Sigmoid colon (tissue), 7 donors: ENCODE measurements around the gene DOK5. TPM values are rescaled to one million over a fixed set of nuclear protein-coding genes. Genes with fewer than 3 reads are reported as not detected.

Source experiments
- DNase-seq: peaks from one replicate; pipeline ENCODE4 v3.0.0-alpha.2; 2019
- H3K27ac ChIP-seq, 4 donors: fragments of 200-600 bp; sonication (generic); one replicate each; pipeline ENCODE4 v1.5.1; 2016 to 2019; ENCODE audit warnings: mild to moderate bottlenecking in 1 of 4
- H3K27me3 ChIP-seq, 3 donors: fragments of 200-600 bp; sonication (generic); one replicate each; pipeline ENCODE4 v1.5.1; 2019; ENCODE audit warnings: mild to moderate bottlenecking in 1 of 3
- H3K36me3 ChIP-seq, 4 donors: fragments of 200-600 bp; sonication (generic); one replicate each; pipeline ENCODE4 v1.5.1; 2016 to 2019
- H3K4me1 ChIP-seq, 4 donors: fragments of 200-600 bp; sonication (generic); one replicate each; pipeline ENCODE4 v1.5.1; 2017 to 2019
- H3K4me3 ChIP-seq, 4 donors: fragments of 200-600 bp; sonication (generic); one replicate each; pipeline ENCODE4 v1.5.1; 2017 to 2019; ENCODE audit warnings: mild to moderate bottlenecking in 2 of 4, moderate library complexity in 1 of 4
- H3K9me3 ChIP-seq, 4 donors: fragments of 200-600 bp in 3 of 4; sonication (generic) in 3 of 4; one replicate each; pipeline versions ENCODE4 v1.5.1 to v1.6.1; 2013 to 2019
- EP300 ChIP-seq, 4 donors: sonication (generic); formaldehyde crosslinking; IDR thresholded peaks; one replicate each; pipeline ENCODE4 v1.6.1; 2017; ENCODE audit warnings: antibody characterized with exemption in 4 of 4
- POLR2A ChIP-seq, 2 donors: fragments of 450-650 bp; IDR thresholded peaks; one replicate each; pipeline ENCODE4 v1.6.1; 2016; ENCODE audit warnings: antibody characterized with exemption in 2 of 2, mild to moderate bottlenecking in 2 of 2, moderate library complexity in 2 of 2
- POLR2AphosphoS5 ChIP-seq, 4 donors: sonication (generic); formaldehyde crosslinking; IDR thresholded peaks; one replicate each; pipeline ENCODE4 v1.6.1; 2017; ENCODE audit warnings: antibody characterized with exemption in 4 of 4
- WGBS, 2 donors: extraction: QIAGEN DNeasy Blood & Tissue Kit; methylation state at CpG; one replicate each; pipeline ENCODE4 v1.1.7; 2013; 5-methylcytosine and 5-hydroxymethylcytosine counted together
- intact Hi-C: fragments of 100-400 bp; cut with DNase I; formaldehyde crosslinking; loops from one replicate; pipeline ENCODE4 v1.15.1; 2023
- polyA plus RNA-seq, 3 donors: library from polyadenylated mRNA; stranded (reverse); fragments of 200-250 nt; gene quantifications; one replicate each; pipeline ENCODE4 v1.2.3, GENCODE V29; 2013
- total RNA-seq, 4 donors: library from RNA; depleted of rRNA; stranded (reverse); fragments of >200 nt; gene quantifications; one replicate each; pipeline ENCODE4 v1.1.0, GENCODE V29; 2016
- TF ChIP-seq, protein P1 (sequence below), 4 experiments: fragments of 450-650 bp in 3 of 4; fragments of 200-600 bp in 1 of 4; IDR thresholded peaks; one replicate each; pipeline ENCODE4 v1.5.1; 2016 to 2019; ENCODE audit warnings: antibody characterized with exemption in 4 of 4, mild to moderate bottlenecking in 3 of 4, moderate library complexity in 2 of 4
- donor health status: healthy with polysubstance abuse.
- donor health status: Bipolar disorder and iron deficiency.
- donor health status: healthy.

DOK5 gene
- total and polyA plus RNA-seq, 7 donors, result 0.32 to 5.0 (median 1.7) TPM; not detected in 1

DNA sequence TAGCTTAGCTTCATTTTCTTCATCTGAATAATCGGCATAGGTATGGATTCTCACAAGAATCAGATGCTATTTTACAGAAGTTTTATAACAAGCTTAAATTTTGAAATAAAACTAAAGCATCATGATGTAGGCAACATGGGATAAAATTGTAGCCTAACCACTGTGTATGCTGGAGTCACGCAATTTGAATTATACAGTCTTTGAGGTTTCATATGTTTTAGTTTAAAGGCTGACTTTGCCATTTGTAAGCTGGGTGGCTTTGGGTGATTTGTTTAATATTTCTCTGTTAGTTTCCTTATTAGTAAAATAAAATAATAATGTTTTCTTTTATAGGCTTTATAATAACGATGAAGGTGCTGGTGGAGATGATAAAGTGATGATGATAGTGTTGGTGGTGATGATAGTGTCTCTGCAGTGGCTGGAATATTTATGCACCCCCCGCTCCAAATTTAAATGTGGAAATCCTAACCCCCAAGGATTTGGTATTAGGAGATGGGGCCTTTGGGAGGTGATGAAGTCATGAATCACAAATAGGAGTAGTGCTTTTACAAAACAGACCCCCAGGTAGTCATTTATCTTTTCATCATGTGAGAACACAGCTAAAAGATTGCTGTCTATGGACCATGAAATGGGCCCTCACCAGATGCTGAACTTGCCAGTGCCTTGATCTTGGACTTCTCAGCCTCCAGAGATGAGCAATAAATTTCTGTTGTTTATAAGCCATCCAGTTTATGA is 42.0 kb downstream of the DOK5 start:
- Histone ChIP-seq H3K4me3 (no peak overlapping the region), H3K27ac (no peak overlapping the region), H3K27me3 (no peaks in the 10 kb centered on the region), H3K4me1 (no peaks in the 10 kb centered on the region), H3K36me3 (no peaks in the 10 kb centered on the region), H3K9me3 (no peaks in the 10 kb centered on the region)
- DNase-seq, result no peak
- TF ChIP-seq POLR2AphosphoS5 (IDR thresholded peaks at IDR 0.05) (no peak), EP300 (IDR thresholded peaks at IDR 0.05) (no peak), POLR2A (IDR thresholded peaks at IDR 0.05) (no peak)
- TF ChIP-seq, protein P1, sequence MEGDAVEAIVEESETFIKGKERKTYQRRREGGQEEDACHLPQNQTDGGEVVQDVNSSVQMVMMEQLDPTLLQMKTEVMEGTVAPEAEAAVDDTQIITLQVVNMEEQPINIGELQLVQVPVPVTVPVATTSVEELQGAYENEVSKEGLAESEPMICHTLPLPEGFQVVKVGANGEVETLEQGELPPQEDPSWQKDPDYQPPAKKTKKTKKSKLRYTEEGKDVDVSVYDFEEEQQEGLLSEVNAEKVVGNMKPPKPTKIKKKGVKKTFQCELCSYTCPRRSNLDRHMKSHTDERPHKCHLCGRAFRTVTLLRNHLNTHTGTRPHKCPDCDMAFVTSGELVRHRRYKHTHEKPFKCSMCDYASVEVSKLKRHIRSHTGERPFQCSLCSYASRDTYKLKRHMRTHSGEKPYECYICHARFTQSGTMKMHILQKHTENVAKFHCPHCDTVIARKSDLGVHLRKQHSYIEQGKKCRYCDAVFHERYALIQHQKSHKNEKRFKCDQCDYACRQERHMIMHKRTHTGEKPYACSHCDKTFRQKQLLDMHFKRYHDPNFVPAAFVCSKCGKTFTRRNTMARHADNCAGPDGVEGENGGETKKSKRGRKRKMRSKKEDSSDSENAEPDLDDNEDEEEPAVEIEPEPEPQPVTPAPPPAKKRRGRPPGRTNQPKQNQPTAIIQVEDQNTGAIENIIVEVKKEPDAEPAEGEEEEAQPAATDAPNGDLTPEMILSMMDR (IDR thresholded peaks at IDR 0.05), result no peak
- intact Hi-C loops, result no loop called here
- WGBS, 2 donors, result 84 to 91% methylated on average over 4 of the region's 4 CpGs

DNA sequence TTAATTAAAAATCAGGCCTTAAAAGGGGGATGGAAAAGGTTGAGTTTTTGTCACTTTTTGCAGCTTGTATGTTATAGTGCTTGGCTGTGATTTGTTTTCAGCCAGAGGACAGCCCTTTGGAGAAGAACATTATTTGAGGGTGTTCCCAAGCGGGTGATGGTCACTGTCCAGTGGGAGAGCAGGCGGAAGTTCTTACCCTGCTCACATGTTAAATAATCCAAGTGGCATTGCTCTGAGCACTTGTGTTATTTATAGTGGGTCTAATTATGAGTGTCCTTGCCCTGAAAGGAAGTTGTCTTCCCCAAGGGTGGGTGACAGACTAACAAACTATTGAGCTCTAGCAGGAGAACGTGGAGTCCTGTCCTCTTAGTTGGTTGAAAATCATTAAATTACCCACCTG is 49.5 kb downstream of the DOK5 start:
- H3K27me3 ChIP-seq, result no peaks in the 10 kb centered on the region
- TF ChIP-seq POLR2AphosphoS5 (IDR thresholded peaks at IDR 0.05) (no peak), POLR2A (IDR thresholded peaks at IDR 0.05) (no peak), EP300 (IDR thresholded peaks at IDR 0.05) (no peak)
- TF ChIP-seq, protein P1 (IDR thresholded peaks at IDR 0.05), result no peak
- H3K36me3 ChIP-seq, result no peaks in the 10 kb centered on the region
- 80 to 81% methylated on average over 3 of the region's 3 CpGs for WGBS, 2 donors
- no peak overlapping the region for H3K27ac ChIP-seq
- no peaks in the 10 kb centered on the region for H3K4me1 ChIP-seq
- H3K9me3 ChIP-seq, result peaks cover 0 to 1% (median 0%) of the 10 kb centered on the region in 4 donors
- intact Hi-C loops, result no loop called here
- H3K4me3 ChIP-seq, result no peak overlapping the region
- no peak for DNase-seq

DNA sequence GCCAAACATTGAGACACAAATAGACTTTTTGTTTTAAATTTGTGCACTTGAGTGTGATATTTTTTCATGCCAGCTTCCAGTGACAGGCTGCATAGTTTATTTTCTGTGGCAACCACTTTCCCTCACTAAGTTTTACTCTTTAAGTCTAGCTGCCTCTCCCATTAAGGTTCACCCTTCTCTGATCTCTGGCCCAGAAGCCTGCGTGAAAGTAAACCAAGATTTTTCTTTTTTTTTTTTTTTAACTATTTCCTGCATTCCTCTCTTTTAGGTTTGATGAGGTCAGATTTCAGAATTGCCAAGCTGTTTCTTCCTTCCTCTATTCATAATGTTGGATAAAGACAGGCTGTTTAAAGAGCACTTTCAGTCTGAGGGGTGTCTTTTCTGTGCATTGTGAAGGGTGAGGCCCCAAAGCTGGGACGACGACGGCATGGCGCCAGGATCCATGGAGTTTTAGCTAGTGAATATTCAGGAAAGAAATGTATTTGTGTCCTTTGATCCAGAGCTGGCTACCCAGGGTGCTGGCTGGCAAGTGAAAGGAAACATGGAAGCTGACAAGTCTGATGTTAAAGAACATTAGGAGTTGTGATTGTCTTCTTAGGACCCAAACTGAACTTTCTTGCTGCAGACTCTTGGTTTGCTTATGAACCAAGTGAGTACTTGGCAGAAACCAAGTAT is 50.7 kb downstream of the DOK5 start:
- Histone ChIP-seq H3K27ac (no peak overlapping the region), H3K9me3 (peaks cover 0 to 1% (median 0%) of the 10 kb centered on the region in 4 donors), H3K4me3 (no peak overlapping the region), H3K4me1 (no peaks in the 10 kb centered on the region), H3K36me3 (no peaks in the 10 kb centered on the region), H3K27me3 (no peaks in the 10 kb centered on the region)
- DNase-seq, result no peak
- intact Hi-C loops, result no loop called here
- no peak for TF ChIP-seq EP300 (IDR thresholded peaks at IDR 0.05)
- TF ChIP-seq POLR2AphosphoS5 (IDR thresholded peaks at IDR 0.05), result no peak
- no peak for TF ChIP-seq POLR2A (IDR thresholded peaks at IDR 0.05)
- TF ChIP-seq, protein P1 (IDR thresholded peaks at IDR 0.05), result no peak
- 43 to 68% methylated on average over 5 of the region's 5 CpGs for WGBS, 2 donors

DNA sequence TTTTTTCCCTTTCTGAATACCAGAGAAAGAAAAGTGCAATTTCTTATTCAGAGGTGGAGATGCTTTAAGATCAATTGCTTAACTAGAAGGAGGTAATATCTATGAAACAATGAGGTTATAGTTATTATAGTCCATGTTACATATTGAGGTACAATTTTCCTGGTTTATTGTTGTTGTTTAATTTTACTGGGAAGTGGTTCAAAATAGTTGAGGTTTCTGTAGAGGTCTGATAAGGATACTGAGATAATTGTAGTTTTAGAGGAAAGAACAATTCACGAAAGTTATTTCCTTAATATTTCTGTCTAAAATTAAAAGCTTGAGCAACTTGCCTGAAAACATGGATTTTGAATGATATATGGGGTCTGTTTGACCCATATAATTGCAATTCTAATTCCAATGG is 51.4 kb downstream of the DOK5 start:
- 52 to 68% methylated on average over 1 of the region's 1 CpG for WGBS, 2 donors
- Histone ChIP-seq H3K4me1 (no peaks in the 10 kb centered on the region), H3K27me3 (no peaks in the 10 kb centered on the region), H3K36me3 (no peaks in the 10 kb centered on the region), H3K27ac (no peak overlapping the region), H3K9me3 (peaks cover 0 to 1% (median 0%) of the 10 kb centered on the region in 4 donors), H3K4me3 (no peak overlapping the region)
- DNase-seq, result no peak
- TF ChIP-seq EP300 (IDR thresholded peaks at IDR 0.05) (no peak), POLR2AphosphoS5 (IDR thresholded peaks at IDR 0.05) (no peak), POLR2A (IDR thresholded peaks at IDR 0.05) (no peak)
- TF ChIP-seq, protein P1 (IDR thresholded peaks at IDR 0.05), result no peak
- intact Hi-C loops, result no loop called here
